GM18870 (cell line): Measurements from ENCODE around the gene KCNAB1.

Experiments used
- ATAC-seq: cut with Tn5 transposase; IDR thresholded peaks from one replicate; pipeline ENCODE4 v1.9.1; 2021; ENCODE audit warnings: moderate library complexity; ENCODE audit not compliant: unreplicated experiment

The KCNAB1 gene

GRCh38 chr3:156479604-156480003 is 359.2 kb downstream of the KCNAB1 start:
- ATAC-seq = no peak

GRCh38 chr3:156480949-156481348 is 360.6 kb downstream of the KCNAB1 start:
- no peak for ATAC-seq

- ATAC-seq = no peak
These were observed 362.6 kb downstream of the KCNAB1 start for GRCh38 chr3:156483002-156483401.

- peak; percentile 94 for ATAC-seq
These were observed 363.0 kb downstream of the KCNAB1 start for GRCh38 chr3:156483426-156483825.

- peak; percentile 76 for ATAC-seq
These were observed 363.8 kb downstream of the KCNAB1 start for GRCh38 chr3:156483961-156484787.

- ATAC-seq = no peak
These were observed 368.4 kb downstream of the KCNAB1 start for GRCh38 chr3:156488767-156489166.

GRCh38 chr3:156489462-156489911 is 369.1 kb downstream of the KCNAB1 start:
- ATAC-seq = peak; percentile 48

- ATAC-seq = no peak
These were observed 370.8 kb downstream of the KCNAB1 start for GRCh38 chr3:156491192-156491591.

GRCh38 chr3:156492801-156493261 is 372.5 kb downstream of the KCNAB1 start:
- no peak for ATAC-seq

- no peak for ATAC-seq
These were observed 373.5 kb downstream of the KCNAB1 start for GRCh38 chr3:156493887-156494286.

GRCh38 chr3:156495816-156496215 is 375.4 kb downstream of the KCNAB1 start:
- ATAC-seq = no peak

- ATAC-seq = no peak
These were observed 376.9 kb downstream of the KCNAB1 start for GRCh38 chr3:156497326-156497725.

- ATAC-seq = no peak
These were observed 377.9 kb downstream of the KCNAB1 start for GRCh38 chr3:156498307-156498706.

GRCh38 chr3:156507285-156507684 is 386.9 kb downstream of the KCNAB1 start:
- ATAC-seq = no peak

GRCh38 chr3:156509189-156510174 is 389.1 kb downstream of the KCNAB1 start:
- ATAC-seq = peak; percentile 84

GRCh38 chr3:156511987-156512677 is 391.8 kb downstream of the KCNAB1 start:
- no peak for ATAC-seq

- ATAC-seq = no peak
These were observed 393.2 kb downstream of the KCNAB1 start for GRCh38 chr3:156513619-156514018.

GRCh38 chr3:156516284-156516683 is 395.9 kb downstream of the KCNAB1 start:
- no peak for ATAC-seq

- no peak for ATAC-seq
These were observed 396.6 kb downstream of the KCNAB1 start for GRCh38 chr3:156516961-156517360.

- no peak for ATAC-seq
These were observed 398.3 kb downstream of the KCNAB1 start for GRCh38 chr3:156518726-156519125.

GRCh38 chr3:156519758-156520162 is 399.4 kb downstream of the KCNAB1 start:
- peak; percentile 86 for ATAC-seq
